ENCODE results near the gene SHMT1.

DNA sequence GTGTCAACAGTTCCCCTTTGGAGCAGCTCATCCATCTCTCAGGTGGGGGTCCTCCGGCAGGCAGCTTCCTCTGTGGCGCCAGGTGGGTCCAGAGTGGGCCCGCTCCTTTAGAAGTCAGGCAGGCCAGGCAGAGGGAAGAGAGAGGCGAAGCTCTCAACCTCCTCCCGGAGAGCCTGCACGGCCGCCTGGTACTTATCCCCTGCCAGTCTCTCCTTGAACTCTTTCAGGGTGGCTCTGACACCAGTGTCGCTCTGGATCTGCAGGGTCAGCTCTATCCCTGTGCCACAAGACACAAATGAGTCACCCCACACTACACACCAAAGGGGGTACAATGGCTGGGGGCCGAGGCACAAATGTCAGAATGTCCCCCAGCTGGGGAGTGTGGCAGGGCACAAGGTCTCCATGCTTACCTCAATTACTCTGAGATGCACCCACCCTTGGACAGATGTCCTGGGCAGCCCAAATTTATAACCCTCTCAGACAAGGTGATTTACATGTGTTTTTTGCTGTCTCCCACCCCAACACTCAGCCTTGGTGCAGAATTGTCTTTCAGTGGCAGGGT lies 34.6 kb downstream of the SHMT1 start:
- TF ChIP-seq, protein P1, sequence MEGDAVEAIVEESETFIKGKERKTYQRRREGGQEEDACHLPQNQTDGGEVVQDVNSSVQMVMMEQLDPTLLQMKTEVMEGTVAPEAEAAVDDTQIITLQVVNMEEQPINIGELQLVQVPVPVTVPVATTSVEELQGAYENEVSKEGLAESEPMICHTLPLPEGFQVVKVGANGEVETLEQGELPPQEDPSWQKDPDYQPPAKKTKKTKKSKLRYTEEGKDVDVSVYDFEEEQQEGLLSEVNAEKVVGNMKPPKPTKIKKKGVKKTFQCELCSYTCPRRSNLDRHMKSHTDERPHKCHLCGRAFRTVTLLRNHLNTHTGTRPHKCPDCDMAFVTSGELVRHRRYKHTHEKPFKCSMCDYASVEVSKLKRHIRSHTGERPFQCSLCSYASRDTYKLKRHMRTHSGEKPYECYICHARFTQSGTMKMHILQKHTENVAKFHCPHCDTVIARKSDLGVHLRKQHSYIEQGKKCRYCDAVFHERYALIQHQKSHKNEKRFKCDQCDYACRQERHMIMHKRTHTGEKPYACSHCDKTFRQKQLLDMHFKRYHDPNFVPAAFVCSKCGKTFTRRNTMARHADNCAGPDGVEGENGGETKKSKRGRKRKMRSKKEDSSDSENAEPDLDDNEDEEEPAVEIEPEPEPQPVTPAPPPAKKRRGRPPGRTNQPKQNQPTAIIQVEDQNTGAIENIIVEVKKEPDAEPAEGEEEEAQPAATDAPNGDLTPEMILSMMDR (IDR thresholded peaks at IDR 0.05): no peak
- TF ChIP-seq POLR2A (IDR thresholded peaks at IDR 0.05): no peak
